Endothelial cell of umbilical vein (primary cell): ENCODE measurements around the gene EDEM3. TPM values are rescaled to one million over a fixed set of nuclear protein-coding genes. Genes with fewer than 3 reads are reported as not detected.

Experiments used
- BruUV-seq: library from RNA; stranded (reverse); fragments of 400-500 nt; replicated peaks from 2 replicates; lab custom pipeline; 2021; lab: Mats Ljungman, UMichigan
- CTCF ChIA-PET: fragments of 300-600, 350-600 bp; sonication (Branson Sonifier 250); formaldehyde crosslinking; loops from one replicate; lab custom pipeline; 2021; ENCODE audit warnings: antibody characterized with exemption, inconsistent platforms; lab: Charles Lee
- POLR2A ChIA-PET: fragments of 300-600, 350-600 bp; sonication (Branson Sonifier 250); formaldehyde crosslinking; loops from one replicate; lab custom pipeline; 2021; ENCODE audit warnings: antibody characterized with exemption, inconsistent platforms; lab: Charles Lee
- DNase-seq: peaks from one replicate; pipeline ENCODE4 v3.0.0-alpha.2; 2011; ENCODE audit warnings: low read depth, low spot score
- FAIRE-seq: peaks from 2 replicates; lab custom pipeline; 2011; peaks lifted over from hg19 to GRCh38; lab: Jason Lieb, UNC
- H2AFZ ChIP-seq: 2 replicates; pipeline ENCODE4 v1.6.0; 2012; ENCODE audit warnings: low read depth, low read length, control low read depth, inconsistent platforms
- H3K27ac ChIP-seq: 2 replicates; pipeline ENCODE4 v1.5.1; 2011; ENCODE audit warnings: low read depth, mild to moderate bottlenecking, control low read depth, low read length, moderate library complexity; ENCODE audit not compliant: insufficient read depth
- H3K27me3 ChIP-seq, 2 experiments: 2 replicates each; pipeline versions ENCODE4 v1.6.0 to v1.6.1; 2011; ENCODE audit warnings: low read length in 2 of 2, mixed read lengths in 1 of 2; ENCODE audit not compliant: control insufficient read depth in 2 of 2, insufficient read depth in 2 of 2
- H3K36me3 ChIP-seq, 2 experiments: 2 replicates in 1 of 2; 3 replicates in 1 of 2; pipeline ENCODE4 v1.5.1; 2011; ENCODE audit warnings: low read length in 2 of 2, mild to moderate bottlenecking in 1 of 2, moderate library complexity in 1 of 2; ENCODE audit not compliant: control insufficient read depth in 2 of 2, insufficient read depth in 2 of 2; ENCODE audit errors: extremely low read depth in 1 of 2
- H3K4me1 ChIP-seq: 3 replicates; pipeline ENCODE4 v1.5.1; 2011; ENCODE audit warnings: mild to moderate bottlenecking, low read length; ENCODE audit not compliant: control insufficient read depth, insufficient read depth; ENCODE audit errors: extremely low read depth
- H3K4me2 ChIP-seq: 2 replicates; pipeline ENCODE4 v1.6.1; 2011; ENCODE audit warnings: low read length, control low read depth, mixed read lengths; ENCODE audit not compliant: insufficient read depth
- H3K4me3 ChIP-seq, 3 experiments: fragments of 200-600 bp in 1 of 3; sonication (generic), shearing (Covaris generic) in 1 of 3; replicated peaks in 1 of 3; 2 replicates each; pipeline ENCODE4 v1.5.1; 2011 to 2016; ENCODE audit warnings: control low read depth in 3 of 3, low read length in 3 of 3, mild to moderate bottlenecking in 2 of 3, inconsistent platforms in 1 of 3, low read depth in 1 of 3, moderate library complexity in 1 of 3; ENCODE audit not compliant: insufficient read depth in 1 of 3
- H3K79me2 ChIP-seq: 2 replicates; pipeline ENCODE4 v1.6.0; 2012; ENCODE audit warnings: low read length, inconsistent platforms; ENCODE audit not compliant: control insufficient read depth, insufficient read depth
- H3K9ac ChIP-seq: replicated peaks from 2 replicates; pipeline ENCODE3; 2011; ENCODE audit warnings: low read length, control low read depth; ENCODE audit not compliant: insufficient read depth; ENCODE audit errors: extremely low read depth
- H3K9me1 ChIP-seq: replicated peaks from 3 replicates; pipeline ENCODE4 v1.6.0; 2011; ENCODE audit warnings: mild to moderate bottlenecking, low read length; ENCODE audit not compliant: control insufficient read depth, insufficient read depth; ENCODE audit errors: extremely low read depth
- H3K9me3 ChIP-seq: replicated peaks from 2 replicates; pipeline ENCODE4 v1.5.1; 2012; ENCODE audit warnings: low read length, inconsistent platforms; ENCODE audit not compliant: control insufficient read depth, insufficient read depth
- H4K20me1 ChIP-seq: replicated peaks from 2 replicates; pipeline ENCODE3; 2011; ENCODE audit warnings: mild to moderate bottlenecking, low read length; ENCODE audit not compliant: control insufficient read depth, insufficient read depth; ENCODE audit errors: extremely low read depth
- EZH2 ChIP-seq: IDR thresholded peaks from 2 replicates; pipeline ENCODE4 v1.6.1; 2012; ENCODE audit warnings: borderline replicate concordance, low read depth, mild to moderate bottlenecking, moderate library complexity, low read length, inconsistent platforms; ENCODE audit not compliant: severe bottlenecking
- FOS ChIP-seq: IDR thresholded peaks from 2 replicates; pipeline ENCODE4 v1.6.1; 2011; ENCODE audit warnings: mild to moderate bottlenecking, low read length, moderate library complexity, borderline replicate concordance; ENCODE audit not compliant: insufficient read depth
- GATA2 ChIP-seq: IDR thresholded peaks from 2 replicates; pipeline ENCODE4 v1.7.0; 2011; ENCODE audit warnings: low read depth, mild to moderate bottlenecking, moderate library complexity, mixed read lengths, low read length; ENCODE audit not compliant: insufficient read length, insufficient read depth
- JUN ChIP-seq: IDR thresholded peaks from 2 replicates; pipeline ENCODE4 v1.6.1; 2011; ENCODE audit warnings: borderline replicate concordance, low read depth; ENCODE audit not compliant: insufficient read length, insufficient read depth
- MYC ChIP-seq: IDR thresholded peaks from one replicate; pipeline ENCODE4 v1.6.1; 2011; ENCODE audit warnings: mild to moderate bottlenecking, low read depth, low read length
- POLR2A ChIP-seq: IDR thresholded peaks from 2 replicates; pipeline ENCODE4 v1.6.1; 2012; ENCODE audit warnings: low read depth, mild to moderate bottlenecking, control low read depth, low read length
- POLR2AphosphoS5 ChIP-seq: IDR thresholded peaks from 2 replicates; pipeline ENCODE4 v1.6.1; 2012; ENCODE audit warnings: low read depth, mild to moderate bottlenecking, control low read depth, low read length, moderate library complexity; ENCODE audit not compliant: insufficient read depth
- dilution Hi-C: fragments of 300-500 bp; cut with MboI; formaldehyde crosslinking; loops from one replicate; pipeline ENCODE4 v1.15.0; 2019; ENCODE audit warnings: low sequenced_read_pairs; ENCODE audit not compliant: extremely low pct_ligation_motif_present
- intact Hi-C: fragments of 100-400 bp; cut with micrococcal nuclease; formaldehyde crosslinking; loops from one replicate; pipeline ENCODE4 v1.10.0; 2022
- polyA plus RNA-seq, 4 experiments: library from polyadenylated mRNA; depleted of rRNA in 3 of 4; stranded (reverse) in 3 of 4; unstranded in 1 of 4; fragments of >200 nt; gene quantifications; 2 replicates each; pipeline versions ENCODE4 v1.2.1 to v1.2.3, GENCODE V29; 2011 to 2012; ENCODE audit warnings: missing spikeins in 1 of 4
- total RNA-seq: library from RNA; stranded (reverse); gene quantifications from 2 replicates; pipeline ENCODE4 v1.2.3, GENCODE V29; 2021
- TF ChIP-seq, protein P1 (sequence below), 2 donors: IDR thresholded peaks; 1 replicate in 1 of 2; 2 replicates in 1 of 2; pipeline ENCODE4 v1.5.1; 2011; ENCODE audit warnings: low read length in 2 of 2, mild to moderate bottlenecking in 2 of 2, moderate library complexity in 2 of 2, control low read depth in 1 of 2, inconsistent platforms in 1 of 2, low read depth in 1 of 2; ENCODE audit not compliant: insufficient read depth in 1 of 2; ENCODE audit errors: extremely low read depth in 1 of 2
- TF ChIP-seq, protein P2 (sequence below): IDR thresholded peaks from 2 replicates; pipeline ENCODE4 v1.6.1; 2011; ENCODE audit not compliant: insufficient read depth, insufficient read length

EDEM3 gene
- total and polyA plus RNA-seq, 2 donors (not counting 3 experiments of a cell fraction or from before 2014, with no cell fraction given): 6.6 to 26.3 TPM

DNA sequence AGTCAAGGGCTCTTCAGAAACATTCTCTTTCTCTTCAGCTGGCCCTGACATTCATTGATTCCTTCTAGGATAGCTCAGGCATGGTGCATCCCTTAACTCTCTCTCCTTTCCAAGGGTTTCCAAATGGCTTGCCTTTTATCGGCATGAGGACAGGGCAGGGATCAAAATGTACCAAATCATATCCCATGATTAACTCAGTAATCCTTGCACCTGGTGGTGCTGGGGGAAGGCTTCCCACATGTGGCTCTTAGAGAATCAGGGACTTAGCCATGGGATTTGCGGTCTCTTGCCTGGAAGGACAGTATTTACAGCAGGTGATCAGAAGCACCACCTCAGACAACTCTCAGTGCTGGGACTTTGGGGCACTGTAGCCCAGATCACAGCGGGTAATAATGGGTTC, 46.2 kb upstream of the EDEM3 start:
- no peak for FAIRE-seq
- dilution Hi-C loops (no loop called here), intact Hi-C loops (no loop called here)
- no peak overlapping the region for H3K4me2 ChIP-seq
- H3K9me1 ChIP-seq: no peaks in the 10 kb centered on the region
- no peaks in the 10 kb centered on the region for H3K9me3 ChIP-seq
- no peaks in the 10 kb centered on the region for H3K27me3 ChIP-seq
- no peak overlapping the region for H3K4me3 ChIP-seq
- H4K20me1 ChIP-seq: no peaks in the 10 kb centered on the region
- peaks cover 4% of the 10 kb centered on the region for H3K4me1 ChIP-seq
- no TSS peak for BruUV-seq
- TF ChIP-seq POLR2AphosphoS5: no peak
- TF ChIP-seq POLR2A: no peak
- TF ChIP-seq MYC: no peak
- no peak for TF ChIP-seq JUN
- TF ChIP-seq, protein P1, sequence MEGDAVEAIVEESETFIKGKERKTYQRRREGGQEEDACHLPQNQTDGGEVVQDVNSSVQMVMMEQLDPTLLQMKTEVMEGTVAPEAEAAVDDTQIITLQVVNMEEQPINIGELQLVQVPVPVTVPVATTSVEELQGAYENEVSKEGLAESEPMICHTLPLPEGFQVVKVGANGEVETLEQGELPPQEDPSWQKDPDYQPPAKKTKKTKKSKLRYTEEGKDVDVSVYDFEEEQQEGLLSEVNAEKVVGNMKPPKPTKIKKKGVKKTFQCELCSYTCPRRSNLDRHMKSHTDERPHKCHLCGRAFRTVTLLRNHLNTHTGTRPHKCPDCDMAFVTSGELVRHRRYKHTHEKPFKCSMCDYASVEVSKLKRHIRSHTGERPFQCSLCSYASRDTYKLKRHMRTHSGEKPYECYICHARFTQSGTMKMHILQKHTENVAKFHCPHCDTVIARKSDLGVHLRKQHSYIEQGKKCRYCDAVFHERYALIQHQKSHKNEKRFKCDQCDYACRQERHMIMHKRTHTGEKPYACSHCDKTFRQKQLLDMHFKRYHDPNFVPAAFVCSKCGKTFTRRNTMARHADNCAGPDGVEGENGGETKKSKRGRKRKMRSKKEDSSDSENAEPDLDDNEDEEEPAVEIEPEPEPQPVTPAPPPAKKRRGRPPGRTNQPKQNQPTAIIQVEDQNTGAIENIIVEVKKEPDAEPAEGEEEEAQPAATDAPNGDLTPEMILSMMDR (IDR thresholded peaks at IDR 0.05; ENCODE audit: extremely low read depth in 1 of 2, insufficient read depth in 1 of 2, low read depth in 1 of 2, low read length in 2 of 2): no peak
- TF ChIP-seq, protein P2, sequence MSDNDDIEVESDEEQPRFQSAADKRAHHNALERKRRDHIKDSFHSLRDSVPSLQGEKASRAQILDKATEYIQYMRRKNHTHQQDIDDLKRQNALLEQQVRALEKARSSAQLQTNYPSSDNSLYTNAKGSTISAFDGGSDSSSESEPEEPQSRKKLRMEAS: no peak
- TF ChIP-seq GATA2: no peak
- TF ChIP-seq FOS: no peak
- no peak for TF ChIP-seq EZH2
- no peak overlapping the region for H2AFZ ChIP-seq
- ChIA-PET POLR2A (interaction anchor here (1.6 kb wide), 1 partner anchor 9 kb away, joined by 3 read pairs; no protein-coding TSS in a partner anchor), CTCF (interaction anchor here (3.6 kb wide), 1 partner anchor 369 kb away, joined by 24 read pairs; no protein-coding TSS in a partner anchor)
- no peaks in the 10 kb centered on the region for H3K36me3 ChIP-seq
- DNase-seq: no peak
- no peak overlapping the region for H3K27ac ChIP-seq
- no peaks in the 10 kb centered on the region for H3K79me2 ChIP-seq
- H3K9ac ChIP-seq: no peak overlapping the region
